Measurements from ENCODE around the gene CUBN. TPM values are rescaled to one million over a fixed set of nuclear protein-coding genes. Genes with fewer than 3 reads are reported as not detected.
A peak's percentile ranks its signal among the peaks of the same experiment; 100 is the strongest.

CUBN gene
- total RNA-seq, 1 donor from 2014 or later = 1.3 TPM

DNA sequence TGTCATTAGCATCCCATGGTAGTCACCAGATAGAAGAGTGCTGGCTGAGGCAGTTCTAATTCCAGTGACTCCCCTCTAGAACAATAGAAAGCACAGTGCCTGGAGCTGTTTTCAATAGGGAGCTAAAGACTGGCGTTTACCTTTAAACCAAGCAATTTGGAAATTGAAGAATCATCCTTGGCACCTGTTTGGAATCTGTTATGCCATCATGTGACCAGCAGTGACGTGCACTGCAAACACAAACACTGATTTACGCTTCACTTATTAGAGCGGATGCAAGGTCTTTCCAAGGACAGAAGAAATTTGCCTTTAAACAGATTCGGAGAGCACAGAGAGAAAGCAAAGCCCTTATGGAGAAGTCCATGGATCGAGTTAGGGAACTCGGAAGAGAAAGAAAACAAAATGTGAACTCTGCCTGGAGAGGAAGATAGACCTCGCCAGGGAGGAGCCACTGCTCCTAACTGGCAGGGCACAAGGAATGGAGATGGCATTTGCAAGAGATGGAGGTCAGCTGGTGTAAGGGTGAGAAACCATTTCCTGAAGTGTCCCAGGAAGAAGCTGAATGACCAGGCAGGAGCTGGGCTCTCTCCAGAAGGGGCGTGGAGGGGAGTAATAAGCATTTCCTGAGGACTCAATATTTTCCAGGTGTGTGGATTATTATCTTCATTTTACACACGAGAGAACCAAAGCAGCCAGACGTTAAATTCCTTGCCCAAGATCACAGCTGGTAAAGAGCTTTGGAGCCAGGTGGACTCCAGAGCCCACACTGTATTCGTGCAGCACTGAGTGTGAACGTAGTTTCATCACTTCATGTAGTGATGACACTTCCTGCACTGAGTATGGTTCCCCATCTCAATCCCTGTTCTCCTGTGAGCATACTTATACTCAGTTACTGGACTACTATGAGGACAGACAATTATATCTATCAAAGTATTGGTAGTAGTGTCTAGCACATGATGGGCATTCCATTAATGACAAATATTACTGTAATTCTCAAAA lies 97.7 kb downstream of the CUBN start:
- H3K27me3 ChIP-seq = no peaks in the 10 kb centered on the region
- intact Hi-C loops (cut with DNase I) = no loop called here
- ATAC-seq (peak; percentile 79), DNase-seq (no peak)
- no peaks in the 10 kb centered on the region for H3K9me3 ChIP-seq
- peaks cover 39% of the 10 kb centered on the region for H3K4me1 ChIP-seq
- no peak overlapping the region for H3K27ac ChIP-seq
- TF ChIP-seq, protein P1, sequence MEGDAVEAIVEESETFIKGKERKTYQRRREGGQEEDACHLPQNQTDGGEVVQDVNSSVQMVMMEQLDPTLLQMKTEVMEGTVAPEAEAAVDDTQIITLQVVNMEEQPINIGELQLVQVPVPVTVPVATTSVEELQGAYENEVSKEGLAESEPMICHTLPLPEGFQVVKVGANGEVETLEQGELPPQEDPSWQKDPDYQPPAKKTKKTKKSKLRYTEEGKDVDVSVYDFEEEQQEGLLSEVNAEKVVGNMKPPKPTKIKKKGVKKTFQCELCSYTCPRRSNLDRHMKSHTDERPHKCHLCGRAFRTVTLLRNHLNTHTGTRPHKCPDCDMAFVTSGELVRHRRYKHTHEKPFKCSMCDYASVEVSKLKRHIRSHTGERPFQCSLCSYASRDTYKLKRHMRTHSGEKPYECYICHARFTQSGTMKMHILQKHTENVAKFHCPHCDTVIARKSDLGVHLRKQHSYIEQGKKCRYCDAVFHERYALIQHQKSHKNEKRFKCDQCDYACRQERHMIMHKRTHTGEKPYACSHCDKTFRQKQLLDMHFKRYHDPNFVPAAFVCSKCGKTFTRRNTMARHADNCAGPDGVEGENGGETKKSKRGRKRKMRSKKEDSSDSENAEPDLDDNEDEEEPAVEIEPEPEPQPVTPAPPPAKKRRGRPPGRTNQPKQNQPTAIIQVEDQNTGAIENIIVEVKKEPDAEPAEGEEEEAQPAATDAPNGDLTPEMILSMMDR (IDR thresholded peaks at IDR 0.05) = no peak
- no peaks in the 10 kb centered on the region for H3K36me3 ChIP-seq
- no peak overlapping the region for H3K4me3 ChIP-seq

DNA sequence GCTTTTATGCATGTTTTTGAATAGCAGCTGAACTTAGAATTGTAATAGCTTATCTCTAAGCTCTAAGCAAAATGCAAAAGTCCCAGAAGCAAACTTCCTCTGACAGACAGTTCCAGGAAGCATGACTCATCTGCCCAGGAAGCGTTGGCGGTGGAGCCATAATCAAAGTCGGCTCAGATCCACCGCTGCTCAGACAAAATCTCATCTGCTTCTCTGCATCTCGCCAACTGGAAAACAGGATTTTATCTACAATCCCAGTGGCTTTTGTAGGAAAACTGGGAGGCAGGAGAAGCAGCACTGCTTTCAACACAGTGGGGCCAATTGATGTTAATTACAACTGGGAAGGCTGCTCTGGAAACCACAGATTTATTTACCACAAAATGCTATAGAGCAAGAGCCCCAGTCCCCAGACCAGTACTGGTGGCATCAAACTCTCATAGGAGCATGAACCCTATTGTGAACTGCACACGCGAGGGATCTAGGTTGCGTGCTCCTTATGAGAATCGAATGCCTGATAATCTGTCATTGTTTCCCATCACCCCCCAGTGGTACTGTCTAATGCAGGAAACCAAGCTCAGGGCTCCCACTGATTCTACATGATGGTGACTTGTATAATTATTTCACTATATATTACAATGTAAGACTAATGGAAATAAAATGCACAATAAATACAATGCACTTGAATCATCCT lies 99.9 kb downstream of the CUBN start:
- no peaks in the 10 kb centered on the region for H3K36me3 ChIP-seq
- H3K27ac ChIP-seq = peak overlapping the region; percentile 67
- H3K4me1 ChIP-seq = peaks cover 54% of the 10 kb centered on the region
- DNase-seq = peak; percentile 74
- ATAC-seq = peak; percentile 75
- intact Hi-C loops (cut with DNase I) = no loop called here
- TF ChIP-seq, protein P1 (IDR thresholded peaks at IDR 0.05) = no peak
- no peaks in the 10 kb centered on the region for H3K27me3 ChIP-seq
- peak overlapping the region; percentile 14 for H3K4me3 ChIP-seq
- H3K9me3 ChIP-seq = no peaks in the 10 kb centered on the region

DNA sequence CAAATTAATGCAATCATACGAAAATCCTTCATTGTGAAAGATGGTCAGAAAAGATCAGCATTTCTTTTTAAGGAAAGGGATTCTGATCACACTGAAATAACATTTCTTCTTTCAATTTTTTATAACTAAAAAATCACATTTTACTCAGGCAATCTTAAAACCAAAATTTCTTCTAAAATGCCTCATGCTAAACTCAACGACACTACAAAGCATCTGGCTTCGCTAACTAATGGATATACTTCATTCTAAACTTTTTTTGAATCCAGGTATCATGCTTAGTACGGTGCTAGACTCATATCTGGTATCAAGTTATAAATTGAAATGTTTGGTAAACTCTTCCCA lies 100.4 kb downstream of the CUBN start:
- H3K4me3 ChIP-seq = peak overlapping the region; percentile 14
- H3K27me3 ChIP-seq = no peaks in the 10 kb centered on the region
- ATAC-seq (no peak), DNase-seq (no peak)
- intact Hi-C loops (cut with DNase I) = no loop called here
- no peaks in the 10 kb centered on the region for H3K9me3 ChIP-seq
- H3K36me3 ChIP-seq = no peaks in the 10 kb centered on the region
- peak overlapping the region; percentile 67 for H3K27ac ChIP-seq
- peaks cover 59% of the 10 kb centered on the region for H3K4me1 ChIP-seq
- TF ChIP-seq, protein P1 (IDR thresholded peaks at IDR 0.05) = no peak

DNA sequence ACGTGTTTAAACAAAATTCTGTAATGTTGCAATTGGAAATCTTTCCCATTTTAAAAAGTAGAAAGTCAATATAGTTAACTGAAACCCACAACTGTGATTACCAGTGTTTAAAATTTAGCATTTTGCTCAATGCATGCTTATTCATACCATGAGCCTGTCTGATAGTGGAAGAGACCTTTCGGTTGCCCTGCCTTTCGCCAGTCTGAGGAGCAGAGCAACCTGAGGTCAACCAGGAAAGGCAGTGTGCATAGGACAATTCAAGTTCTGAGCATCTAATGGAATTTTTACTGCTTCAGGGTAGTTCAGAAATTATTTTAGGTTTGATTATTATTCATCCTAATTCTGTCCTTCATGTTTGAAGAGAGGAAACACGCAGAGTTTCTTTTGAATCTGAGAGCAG lies 100.8 kb downstream of the CUBN start:
- no peak overlapping the region for H3K4me3 ChIP-seq
- TF ChIP-seq, protein P1 (IDR thresholded peaks at IDR 0.05) = no peak

DNA sequence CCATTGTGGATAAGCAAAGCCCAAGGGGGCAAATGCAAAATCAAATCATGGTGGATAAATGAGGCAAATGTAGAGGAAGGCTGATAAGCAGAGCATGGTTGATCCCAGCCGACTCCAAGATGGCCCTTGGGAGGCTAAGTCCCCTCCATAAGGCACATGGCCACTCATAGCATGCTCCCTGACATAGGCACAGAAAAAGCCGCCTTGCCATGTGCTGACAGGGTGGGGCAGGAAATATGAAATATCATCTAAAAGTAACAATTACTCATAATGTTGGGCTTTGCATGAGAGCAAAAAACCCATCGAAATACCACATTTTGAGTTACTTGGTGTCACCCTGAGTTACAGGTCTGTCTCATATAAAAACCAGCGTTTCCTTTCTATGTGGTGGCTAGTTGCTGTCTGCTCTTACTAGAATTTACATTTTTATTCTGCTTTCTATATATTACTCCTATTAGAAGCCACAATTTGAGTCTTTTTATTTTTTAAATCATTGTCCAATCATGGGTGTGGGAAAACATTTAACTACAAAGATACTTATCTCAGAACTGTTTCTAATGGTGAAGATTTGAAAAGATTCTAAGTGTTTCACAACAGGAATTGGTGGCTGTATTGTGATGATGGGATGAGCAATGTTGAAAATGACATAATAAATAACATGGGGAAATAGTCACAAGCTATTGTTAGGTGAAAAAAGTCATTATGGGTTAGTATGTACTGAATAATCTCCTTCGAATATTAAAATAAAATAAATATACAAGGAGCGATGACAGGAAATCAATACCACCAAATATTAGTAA lies 102.7 kb downstream of the CUBN start:
- TF ChIP-seq, protein P1 (IDR thresholded peaks at IDR 0.05) = no peak
- DNase-seq = no peak
- intact Hi-C loops (cut with DNase I) = no loop called here

More for the DNA sequence above, 100.8 kb downstream of the CUBN start:
- peak overlapping the region; percentile 67 for H3K27ac ChIP-seq
- H3K4me1 ChIP-seq = peaks cover 61% of the 10 kb centered on the region
- no peak for ATAC-seq
- H3K36me3 ChIP-seq = no peaks in the 10 kb centered on the region
- H3K27me3 ChIP-seq = no peaks in the 10 kb centered on the region
- H3K9me3 ChIP-seq = no peaks in the 10 kb centered on the region
- intact Hi-C loops (cut with DNase I) = no loop called here
- DNase-seq = no peak

More for the DNA sequence above, 102.7 kb downstream of the CUBN start:
- Histone ChIP-seq H3K27ac (peak overlapping the region; percentile 53), H3K36me3 (no peaks in the 10 kb centered on the region), H3K4me1 (peaks cover 61% of the 10 kb centered on the region), H3K9me3 (no peaks in the 10 kb centered on the region), H3K4me3 (no peak overlapping the region), H3K27me3 (no peaks in the 10 kb centered on the region)
- peak; percentile 6 for ATAC-seq

Measured in upper lobe of right lung (tissue), 1 donor.